Psoas muscle (tissue), 8 donors: ENCODE results near the gene OTUD3. TPM values are rescaled to one million over a fixed set of nuclear protein-coding genes. Genes with fewer than 3 reads are reported as not detected.
"Not testable (repeated sequence)": the region's sequence is repeated elsewhere in the genome, so short reads cannot be mapped to it uniquely, and the experiment has no call there.

Source experiments
- ATAC-seq, 4 donors: fragments of 200-7000 bp; cut with Tn5 transposase; one replicate each; pipeline ENCODE4 v1.9.1; 2020; ENCODE audit warnings: moderate library complexity in 3 of 4, mild to moderate bottlenecking in 2 of 4
- DNase-seq, 2 donors: peaks; one replicate each; pipeline ENCODE4 v3.0.0-alpha.2; 2020
- H3K27ac ChIP-seq: fragments of 200-600 bp; one replicate; pipeline ENCODE4 v1.8.0; 2022
- H3K27me3 ChIP-seq, 3 donors: fragments of 200-600 bp in 1 of 3; one replicate each; pipeline versions ENCODE4 v1.6.1 to v1.8.0; 2013 to 2022; ENCODE audit warnings: low read length in 2 of 3, mild to moderate bottlenecking in 2 of 3, moderate library complexity in 1 of 3; ENCODE audit not compliant: insufficient read depth in 3 of 3
- H3K36me3 ChIP-seq, 2 donors: fragments of 200-600 bp in 1 of 2; one replicate each; pipeline versions ENCODE4 v1.6.1 to v1.8.0; 2013 to 2022; ENCODE audit warnings: low read depth in 1 of 2, mild to moderate bottlenecking in 1 of 2, moderate library complexity in 1 of 2; ENCODE audit not compliant: insufficient read depth in 1 of 2
- H3K4me1 ChIP-seq: fragments of 200-600 bp; one replicate; pipeline ENCODE4 v1.8.0; 2022
- H3K4me3 ChIP-seq: fragments of 200-600 bp; one replicate; pipeline ENCODE4 v1.8.0; 2022; ENCODE audit warnings: mild to moderate bottlenecking
- H3K9me3 ChIP-seq: fragments of 200-600 bp; one replicate; pipeline ENCODE4 v1.8.0; 2022
- WGBS, 3 donors: extraction: QIAGEN DNeasy Blood & Tissue Kit; methylation state at CpG; one replicate each; pipeline versions ENCODE4 v1.1.6 to v1.1.7; 2013; 5-methylcytosine and 5-hydroxymethylcytosine counted together
- intact Hi-C, 2 donors: fragments of 100-400 bp; cut with DNase I; formaldehyde crosslinking; loops; one replicate each; pipeline versions ENCODE4 v1.11.0 to v1.14.2; 2022
- polyA plus RNA-seq, 3 donors: library from polyadenylated mRNA; stranded (reverse); fragments of 200-250 nt; gene quantifications; one replicate each; pipeline ENCODE4 v1.2.3, GENCODE V29; 2013
- total RNA-seq, 4 donors: library from RNA; stranded (reverse); fragmentation: NEBNext Ultra II Directional in 2 of 4; extraction: Animal tissue kit (Norgen Biotek cat#: 25700) in 2 of 4; gene quantifications; one replicate each; pipeline versions ENCODE4 v1.2.1 to v1.2.4, GENCODE V29; 2021 to 2023
- TF ChIP-seq, protein P1 (sequence below): fragments of 200-600 bp; IDR thresholded peaks from one replicate; pipeline ENCODE4 v1.8.0; 2022; ENCODE audit warnings: antibody characterized with exemption
- donor health status: healthy with polysubstance abuse.
- donor health status: DM: no; HTN: no; CAD: no; lungs with moderate emphysema.
- donor health status: Bipolar disorder and iron deficiency.
- donor health status: healthy.
- donor health status: DM: yes; HTN: yes; CAD: no.
- donor health status: DM: no; HTN: no; CAD: no.
- donor health status: DM: no; HTN: no; CAD: no.
- donor health status: DM: yes; HTN: yes; CAD: no.

OTUD3 gene
- total and polyA plus RNA-seq, 7 donors, result 2.3 to 7.6 (median 6.1) TPM

DNA sequence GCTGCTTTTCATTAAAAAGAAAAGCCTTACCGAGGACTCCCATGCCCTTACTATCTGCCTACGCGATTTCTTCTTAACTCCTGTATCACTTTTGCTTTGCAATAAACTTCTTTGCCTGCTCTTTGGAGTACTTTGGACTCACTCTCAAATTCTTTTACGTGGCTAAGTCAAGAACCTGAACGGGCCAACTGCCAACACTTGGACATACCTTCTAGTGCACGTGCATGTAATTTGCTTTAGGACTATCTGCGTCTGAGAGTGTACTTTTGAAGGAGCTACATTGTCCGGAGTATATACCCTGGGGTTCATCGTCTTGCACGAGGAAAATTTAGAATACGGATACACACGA, 3.6 kb upstream of the OTUD3 start:
- Histone ChIP-seq H3K36me3 (no peaks in the 10 kb centered on the region), H3K4me1 (peaks cover 11% of the 10 kb centered on the region), H3K27me3 (peaks cover 0 to 8% (median 0%) of the 10 kb centered on the region in 3 donors), H3K4me3 (no peak overlapping the region), H3K9me3 (no peaks in the 10 kb centered on the region), H3K27ac (peak overlapping the region; percentile 23)
- 61 to 68% (median 66%) methylated on average over 12 of the region's 12 CpGs for WGBS, 3 donors
- TF ChIP-seq, protein P1, sequence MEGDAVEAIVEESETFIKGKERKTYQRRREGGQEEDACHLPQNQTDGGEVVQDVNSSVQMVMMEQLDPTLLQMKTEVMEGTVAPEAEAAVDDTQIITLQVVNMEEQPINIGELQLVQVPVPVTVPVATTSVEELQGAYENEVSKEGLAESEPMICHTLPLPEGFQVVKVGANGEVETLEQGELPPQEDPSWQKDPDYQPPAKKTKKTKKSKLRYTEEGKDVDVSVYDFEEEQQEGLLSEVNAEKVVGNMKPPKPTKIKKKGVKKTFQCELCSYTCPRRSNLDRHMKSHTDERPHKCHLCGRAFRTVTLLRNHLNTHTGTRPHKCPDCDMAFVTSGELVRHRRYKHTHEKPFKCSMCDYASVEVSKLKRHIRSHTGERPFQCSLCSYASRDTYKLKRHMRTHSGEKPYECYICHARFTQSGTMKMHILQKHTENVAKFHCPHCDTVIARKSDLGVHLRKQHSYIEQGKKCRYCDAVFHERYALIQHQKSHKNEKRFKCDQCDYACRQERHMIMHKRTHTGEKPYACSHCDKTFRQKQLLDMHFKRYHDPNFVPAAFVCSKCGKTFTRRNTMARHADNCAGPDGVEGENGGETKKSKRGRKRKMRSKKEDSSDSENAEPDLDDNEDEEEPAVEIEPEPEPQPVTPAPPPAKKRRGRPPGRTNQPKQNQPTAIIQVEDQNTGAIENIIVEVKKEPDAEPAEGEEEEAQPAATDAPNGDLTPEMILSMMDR, result no peak
- intact Hi-C loops, result no loop called here
- DNase-seq (no peak), ATAC-seq (no peak)

DNA sequence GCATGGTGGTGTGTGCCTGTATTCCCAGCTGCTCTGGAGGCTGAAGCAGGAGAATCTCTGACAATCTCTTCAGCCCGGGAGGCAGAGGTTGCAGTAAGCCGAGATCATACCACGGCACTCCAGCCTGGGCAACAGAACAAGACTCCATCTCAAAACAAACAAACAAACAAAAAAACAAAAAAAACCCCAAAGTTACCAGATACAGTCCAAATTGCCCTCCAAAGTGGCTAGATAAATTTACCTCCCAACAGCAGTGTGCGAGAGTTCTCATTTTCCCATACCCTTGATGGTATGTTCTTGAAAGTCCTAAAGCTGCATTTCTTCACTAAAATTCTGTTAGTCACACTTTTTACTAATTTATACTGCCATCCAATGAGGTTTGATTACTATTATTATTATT, 3.0 kb upstream of the OTUD3 start:
- 69 to 75% (median 69%) methylated on average over 4 of the region's 4 CpGs for WGBS, 3 donors
- no peak overlapping the region for H3K27ac ChIP-seq
- peaks cover 0 to 8% (median 0%) of the 10 kb centered on the region in 3 donors for H3K27me3 ChIP-seq
- peaks cover 17% of the 10 kb centered on the region for H3K4me1 ChIP-seq
- H3K9me3 ChIP-seq, result no peaks in the 10 kb centered on the region
- TF ChIP-seq, protein P1, result no peak
- ATAC-seq, result no peak
- H3K36me3 ChIP-seq, result no peaks in the 10 kb centered on the region
- no peak for DNase-seq
- intact Hi-C loops, result no loop called here
- H3K4me3 ChIP-seq, result no peak overlapping the region

DNA sequence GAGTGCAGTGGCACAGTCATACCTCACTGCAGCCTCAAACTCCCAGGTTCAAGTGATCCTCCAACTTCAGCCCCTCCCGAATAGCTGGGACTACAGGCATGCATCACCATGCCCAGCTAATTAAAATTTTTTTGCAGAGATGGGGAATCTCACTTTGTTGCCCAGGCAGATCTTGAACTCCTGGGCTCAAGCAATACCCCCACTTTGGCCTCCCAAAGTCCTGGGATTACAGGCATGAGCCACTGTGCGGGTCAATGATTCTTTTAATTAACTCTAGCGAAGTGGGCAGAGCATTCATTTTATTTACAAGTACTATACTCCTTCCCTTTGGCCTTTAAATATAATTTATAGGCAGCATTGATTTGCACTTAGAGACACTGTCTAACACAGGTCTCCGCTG, 2.5 kb upstream of the OTUD3 start:
- peaks cover 18% of the 10 kb centered on the region for H3K4me1 ChIP-seq
- TF ChIP-seq, protein P1, result no peak
- no peaks in the 10 kb centered on the region for H3K9me3 ChIP-seq
- no peak overlapping the region for H3K27ac ChIP-seq
- 82 to 85% (median 84%) methylated on average over 4 of the region's 4 CpGs for WGBS, 3 donors
- no peak overlapping the region for H3K4me3 ChIP-seq
- peaks cover 0 to 8% (median 0%) of the 10 kb centered on the region in 3 donors for H3K27me3 ChIP-seq
- intact Hi-C loops, result no loop called here
- ATAC-seq, result no peak
- no peak for DNase-seq
- H3K36me3 ChIP-seq, result no peaks in the 10 kb centered on the region

DNA sequence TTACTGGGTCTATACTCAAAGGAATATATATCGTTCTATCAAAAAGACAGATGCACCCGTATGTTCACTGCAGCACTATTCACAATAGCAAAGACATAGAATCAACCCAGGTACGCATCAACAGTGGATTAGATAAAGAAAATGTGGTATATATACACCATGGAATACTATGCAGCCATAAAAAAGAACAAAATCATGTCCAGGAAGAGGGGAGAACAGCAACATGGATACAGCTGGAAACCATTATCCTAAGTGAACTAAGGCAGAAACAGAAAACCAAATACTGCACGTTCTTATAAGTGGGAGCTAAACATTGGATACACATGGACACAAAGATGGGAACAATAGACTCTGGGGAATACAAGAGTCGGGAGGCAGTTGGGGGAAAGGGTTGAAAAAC, 1.4 kb upstream of the OTUD3 start:
- H3K4me3 ChIP-seq, H3K36me3 ChIP-seq, ATAC-seq, intact Hi-C loops, H3K27me3 ChIP-seq, DNase-seq, H3K9me3 ChIP-seq, H3K27ac ChIP-seq: not testable (repeated sequence)
- WGBS, 3 donors, result 73 to 86% (median 80%) methylated on average over 5 of the region's 5 CpGs
- peaks cover 21% of the 10 kb centered on the region for H3K4me1 ChIP-seq

DNA sequence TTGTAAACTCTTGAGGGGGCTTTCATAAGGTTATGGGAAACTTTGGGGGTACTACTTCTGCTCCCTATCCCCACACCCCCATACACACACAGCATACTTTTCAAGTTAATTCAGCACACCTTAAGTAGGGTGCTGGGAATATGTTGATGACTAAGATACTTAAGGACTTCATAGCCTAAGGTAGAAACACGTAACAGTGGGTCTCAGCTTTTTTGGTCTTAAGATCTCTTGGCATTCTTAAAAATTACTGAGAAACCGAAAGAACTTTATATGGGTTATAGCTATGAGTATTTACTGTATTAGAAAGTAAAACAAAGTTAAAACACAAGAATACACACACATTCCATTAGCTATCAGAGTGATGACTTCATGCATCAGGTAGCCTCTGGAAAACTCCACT, 2.1 kb downstream of the OTUD3 start:
- H3K4me1 ChIP-seq, result peaks cover 23% of the 10 kb centered on the region
- H3K4me3 ChIP-seq, result no peak overlapping the region
- no peaks in the 10 kb centered on the region for H3K27me3 ChIP-seq
- H3K9me3 ChIP-seq, result no peaks in the 10 kb centered on the region
- TF ChIP-seq, protein P1, result no peak
- DNase-seq (no peak), ATAC-seq (no peak)
- intact Hi-C loops, result no loop called here
- no peaks in the 10 kb centered on the region for H3K36me3 ChIP-seq
- WGBS, 3 donors, result 89 to 95% (median 90%) methylated on average over 2 of the region's 2 CpGs
- H3K27ac ChIP-seq, result no peak overlapping the region
